CD4-positive, alpha-beta T cell treated with Interleukin-21 for 1 hour (primary cell): ENCODE data around the gene SGMS1.
"Not testable (repeated sequence)": the region's sequence is repeated elsewhere in the genome, so short reads cannot be mapped to it uniquely, and the experiment has no call there.

Source experiments
- DNase-seq: peaks from one replicate; pipeline ENCODE4 v3.0.0-alpha.2; 2020

SGMS1 gene

DNA sequence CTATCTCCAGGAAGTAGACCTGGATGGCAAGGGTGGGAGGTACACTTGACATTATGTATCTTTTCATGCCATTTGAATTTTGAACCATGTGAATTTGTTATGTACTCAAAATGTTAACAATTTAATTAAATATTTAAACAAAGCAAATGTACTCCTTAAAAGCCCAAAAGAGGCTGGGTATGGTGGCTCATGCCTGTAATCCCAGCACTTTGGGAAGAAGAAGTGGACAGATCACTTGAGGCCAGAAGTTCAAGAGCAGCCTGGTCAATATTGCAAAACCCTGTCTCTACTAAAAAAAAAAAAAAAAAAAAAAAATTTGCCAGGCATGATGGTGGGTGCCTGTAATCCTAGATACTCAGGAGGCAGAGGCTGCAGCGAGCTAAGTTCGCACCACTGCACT lies 235.6 kb downstream of the SGMS1 start:
- no peak for DNase-seq

DNA sequence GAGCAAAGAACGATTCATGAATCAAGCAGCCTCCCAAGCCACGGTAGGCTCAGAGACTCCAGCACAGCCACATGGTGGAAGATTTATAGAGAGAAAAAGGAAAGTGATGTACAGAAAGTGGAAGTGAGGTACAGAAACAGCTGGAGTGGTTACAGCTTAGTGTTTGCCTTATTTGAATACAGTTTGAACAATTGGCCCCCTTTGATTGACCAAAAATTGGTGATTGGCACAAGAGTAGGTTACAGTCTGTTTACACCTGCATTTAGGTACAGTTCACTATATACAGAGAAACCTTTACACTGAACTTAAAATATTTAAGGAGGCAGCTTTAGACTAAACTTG lies 236.1 kb downstream of the SGMS1 start:
- no peak for DNase-seq

DNA sequence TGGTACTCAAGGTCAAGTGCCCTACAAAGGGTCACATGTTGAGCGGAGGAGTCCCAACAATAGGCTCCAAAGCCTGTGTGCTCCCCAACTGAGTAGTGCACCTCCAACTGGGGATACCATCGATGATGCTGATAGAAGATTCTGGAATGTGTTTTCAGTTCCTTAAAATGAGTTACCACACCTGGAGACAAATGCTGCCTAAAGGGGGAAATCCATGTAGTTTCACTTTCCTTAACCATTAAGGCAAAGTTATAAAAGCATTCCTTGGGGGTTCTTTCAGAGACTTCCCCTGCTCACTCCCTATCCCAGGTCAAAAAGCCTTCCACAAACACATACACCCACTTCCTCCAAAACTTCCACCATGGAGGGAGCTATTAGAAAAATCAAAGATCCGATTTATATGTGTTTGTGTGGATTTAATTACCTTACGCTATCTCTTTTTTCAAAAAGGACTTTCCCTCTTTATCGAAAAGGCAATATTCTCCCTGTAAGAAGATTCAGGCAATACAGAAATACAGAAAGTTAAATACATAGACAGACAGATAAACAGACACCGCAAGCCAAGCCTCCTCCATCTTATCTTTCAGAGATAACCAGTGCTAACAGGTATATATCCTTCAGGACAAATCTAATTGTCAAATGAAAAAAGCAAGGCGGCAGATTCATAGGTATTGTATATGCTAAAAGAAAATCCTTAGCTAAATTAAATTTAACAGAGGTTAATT lies 236.6 kb downstream of the SGMS1 start:
- DNase-seq: no peak

DNA sequence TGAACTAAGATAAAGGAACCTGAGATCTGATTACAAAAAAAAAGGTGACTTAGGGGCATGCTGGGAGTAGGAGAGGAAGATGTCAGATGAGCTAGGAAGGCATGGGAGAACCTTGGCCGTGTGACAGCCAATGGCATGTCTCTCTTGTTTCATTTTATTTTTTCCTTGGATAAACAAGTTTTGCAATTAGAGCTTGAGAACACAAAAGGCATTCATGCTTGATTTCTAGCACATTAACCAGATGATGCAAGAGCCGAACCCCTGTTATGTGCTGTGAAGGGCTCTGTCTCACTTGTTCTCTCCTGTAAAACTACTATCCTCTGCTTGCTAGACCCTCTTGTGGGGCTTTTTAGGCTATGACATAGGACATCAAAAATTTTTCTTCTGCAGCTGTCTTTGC lies 238.1 kb downstream of the SGMS1 start:
- no peak for DNase-seq

DNA sequence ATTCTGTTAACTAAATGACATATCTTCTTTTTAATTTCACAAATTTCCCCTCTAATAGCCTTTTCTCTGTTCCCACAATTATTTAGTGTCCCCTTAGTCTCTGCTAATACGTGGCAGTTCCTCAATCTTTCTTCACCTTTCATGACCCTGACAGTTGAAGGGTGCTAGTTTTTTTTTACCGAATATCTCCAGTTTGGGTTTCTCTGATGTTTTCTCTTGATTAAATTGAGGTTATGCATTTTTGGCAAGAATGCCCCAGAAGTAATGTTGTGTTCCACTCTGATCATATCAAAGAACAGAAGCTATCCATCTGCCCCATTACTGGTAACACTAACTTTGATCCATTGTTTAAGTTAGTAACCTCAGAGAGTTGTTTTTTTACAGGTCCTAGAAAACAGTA lies 238.9 kb downstream of the SGMS1 start:
- DNase-seq: no peak

DNA sequence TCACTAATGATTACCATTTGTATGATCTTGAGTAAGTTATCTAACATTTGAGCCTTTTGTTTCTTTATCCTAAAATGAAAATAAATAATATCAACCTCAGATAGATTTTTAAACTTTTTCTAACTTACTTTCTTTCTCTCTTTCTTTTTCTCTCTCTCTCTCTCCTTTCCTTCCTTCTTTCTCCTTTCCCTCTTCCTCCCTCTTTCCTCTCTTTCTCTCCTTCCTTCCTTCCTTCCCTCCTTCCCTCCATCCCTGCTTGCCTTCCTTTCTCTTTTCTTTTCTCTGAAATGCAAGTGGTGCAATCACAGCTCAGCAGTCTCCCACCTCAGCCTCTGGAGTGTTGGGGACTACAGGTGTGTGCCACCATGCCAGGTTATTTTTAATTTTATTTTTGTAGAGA lies 239.5 kb downstream of the SGMS1 start:
- DNase-seq: no peak

DNA sequence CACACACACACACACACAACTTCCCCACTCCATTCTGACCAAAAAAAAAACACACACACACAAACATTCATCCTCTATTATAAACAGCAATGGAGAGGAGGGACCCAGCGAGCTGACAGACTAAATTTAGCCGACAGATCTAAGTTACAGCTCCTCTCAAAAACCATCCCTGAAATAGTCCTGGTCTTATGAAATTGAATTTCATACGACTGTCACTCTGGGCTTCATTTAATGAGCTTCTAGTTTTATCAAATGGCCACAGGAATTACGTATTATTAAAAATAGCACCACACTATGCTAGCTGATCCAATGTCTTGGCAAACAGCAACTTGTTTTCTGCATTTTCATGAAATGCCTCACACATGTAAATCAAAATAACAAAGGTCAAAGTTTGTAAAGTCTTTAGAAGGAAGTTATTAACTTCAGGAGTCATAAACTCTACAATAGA lies 241.2 kb downstream of the SGMS1 start:
- no peak for DNase-seq

DNA sequence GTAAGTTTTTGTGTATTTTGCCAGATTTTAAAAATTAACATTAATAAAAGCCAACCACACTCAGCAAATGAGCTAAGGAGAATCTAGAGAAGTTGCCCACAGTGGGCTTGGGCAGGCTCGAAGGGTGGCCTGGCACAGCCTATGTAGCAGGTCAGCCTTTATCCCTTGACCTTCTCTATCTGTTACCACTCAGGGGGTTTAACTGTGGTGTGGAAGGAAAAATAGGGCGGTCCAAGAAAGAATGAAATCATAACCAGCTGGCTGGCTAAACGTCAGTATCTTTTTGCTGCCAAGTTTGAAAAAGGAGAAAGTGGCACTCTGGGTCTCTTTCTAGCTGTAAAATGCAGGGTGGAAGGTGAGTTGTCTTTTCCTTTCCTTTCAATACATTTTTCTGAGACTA lies 242.1 kb downstream of the SGMS1 start:
- DNase-seq: no peak

DNA sequence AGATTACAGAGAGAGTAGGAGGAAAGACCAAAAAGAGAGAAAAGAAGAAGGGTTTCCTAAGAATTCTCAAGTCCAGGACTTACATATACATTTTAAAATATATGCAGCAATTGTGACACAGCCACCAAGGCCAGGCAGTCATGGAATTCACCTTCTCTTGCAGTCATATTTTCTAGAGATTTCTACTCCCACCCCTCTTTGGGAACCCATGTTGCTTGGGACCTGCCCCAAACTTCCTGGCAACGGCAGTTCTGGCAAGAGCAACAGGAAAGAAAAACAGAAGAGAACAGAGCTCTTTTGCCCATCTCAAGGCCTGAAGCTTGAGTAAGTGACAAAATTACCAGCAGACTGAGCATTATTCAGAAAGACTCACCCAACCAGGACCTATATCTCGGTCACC lies 244.1 kb downstream of the SGMS1 start:
- no peak for DNase-seq

DNA sequence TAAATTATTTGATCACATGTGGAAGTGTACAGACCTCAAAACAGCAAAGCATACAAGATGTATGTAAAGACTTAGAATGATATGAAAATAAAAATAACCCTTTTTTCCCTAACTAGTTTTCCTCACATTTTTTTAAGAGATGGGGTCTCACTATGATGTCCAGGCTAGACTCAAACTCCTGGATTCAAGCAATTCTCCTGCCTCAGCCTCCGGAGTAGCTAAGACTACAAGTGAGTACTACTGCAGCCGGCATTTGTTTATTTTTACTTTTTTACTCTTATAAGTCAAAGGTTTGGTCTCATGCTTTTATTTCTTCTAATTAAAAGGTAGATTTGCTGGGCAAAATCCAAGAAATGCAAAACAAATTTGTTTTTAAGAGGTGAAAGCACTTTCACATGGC lies 248.0 kb downstream of the SGMS1 start:
- DNase-seq: no peak

DNA sequence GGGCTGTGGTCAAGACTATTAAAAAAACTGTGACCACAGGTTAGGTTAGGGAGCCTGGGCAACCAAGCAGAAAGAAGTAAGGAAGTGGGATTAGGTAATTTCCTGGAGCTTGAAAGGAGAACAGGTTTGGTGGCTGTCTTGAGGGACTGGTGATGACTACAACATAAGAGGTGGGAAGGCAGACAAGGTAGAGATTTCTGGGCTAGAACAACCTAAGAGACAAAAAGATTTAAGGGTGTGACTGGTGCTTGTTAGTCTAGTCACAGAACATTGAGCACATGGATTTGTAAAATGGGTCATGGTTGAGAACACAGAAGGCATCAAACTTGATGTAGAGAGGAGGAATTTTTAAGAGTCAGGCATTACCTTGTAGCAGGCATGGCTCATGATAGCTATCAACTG lies 248.7 kb downstream of the SGMS1 start:
- DNase-seq: no peak

DNA sequence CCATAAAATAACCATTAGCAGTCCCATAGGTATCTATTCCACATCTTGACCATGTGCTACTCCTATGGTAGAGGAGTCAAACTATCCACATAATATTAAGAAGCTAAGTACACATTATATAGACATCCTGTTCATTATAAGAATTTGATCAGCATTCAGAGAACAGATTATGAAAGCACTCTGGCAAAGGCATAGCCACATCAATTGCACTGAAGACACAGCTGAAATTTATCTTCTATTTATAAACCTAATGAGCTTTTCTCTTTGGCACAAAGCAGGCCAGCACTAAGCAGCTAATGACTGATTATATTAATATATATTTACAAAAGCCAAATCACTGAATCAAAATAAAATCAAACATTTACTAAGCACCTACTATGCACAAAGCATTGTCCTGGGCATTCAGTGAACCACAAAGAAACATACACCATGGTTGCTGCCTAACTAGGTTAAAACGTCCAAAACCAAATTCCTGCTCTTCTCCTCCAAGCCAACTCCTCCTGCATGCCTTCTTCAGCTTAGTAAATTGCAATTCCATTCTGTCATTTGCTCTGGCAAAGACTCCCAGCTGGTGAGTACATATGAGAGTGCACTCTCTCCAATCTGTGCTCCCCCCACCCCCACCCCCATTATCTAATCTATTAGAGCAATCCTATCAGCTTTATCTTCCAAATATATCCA lies 249.8 kb downstream of the SGMS1 start:
- DNase-seq: no peak

DNA sequence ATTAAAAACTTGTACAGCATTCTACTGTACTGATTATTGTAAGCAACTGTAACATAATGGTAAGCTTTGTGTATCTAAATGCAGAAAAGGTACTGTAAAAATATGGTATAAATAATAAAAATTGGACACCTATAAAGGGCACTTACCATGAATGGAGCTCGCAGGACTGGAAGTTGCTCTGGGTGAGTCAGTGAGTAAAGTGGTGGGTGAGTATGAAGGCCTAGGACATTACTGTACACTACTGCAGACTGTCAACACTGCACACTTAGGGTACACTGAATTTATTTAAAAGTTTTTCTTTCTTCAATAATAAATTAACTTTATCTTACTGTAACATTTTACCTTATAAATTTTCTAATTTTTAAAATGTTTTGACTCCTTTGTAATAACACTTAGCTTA lies 253.8 kb downstream of the SGMS1 start:
- DNase-seq: no peak

DNA sequence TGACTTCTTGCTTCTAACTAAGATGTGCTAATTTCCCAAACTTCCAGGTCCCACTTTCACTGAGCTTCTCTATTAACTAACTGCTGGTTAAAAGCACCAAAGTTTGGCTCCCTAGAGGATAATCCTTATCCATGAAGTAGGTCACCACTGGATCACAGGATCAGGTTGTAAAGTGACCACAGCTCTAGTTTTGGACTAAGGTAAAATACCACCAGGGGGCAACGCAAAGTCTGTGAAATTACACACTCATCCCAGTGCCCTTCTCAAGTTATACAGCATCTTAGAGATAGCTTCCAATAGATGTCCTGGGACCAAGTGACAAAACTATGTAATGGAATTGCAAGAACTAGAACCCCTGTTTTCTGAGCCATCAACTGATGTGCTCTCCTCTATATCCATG lies 256.0 kb downstream of the SGMS1 start:
- peak; percentile 16 for DNase-seq

DNA sequence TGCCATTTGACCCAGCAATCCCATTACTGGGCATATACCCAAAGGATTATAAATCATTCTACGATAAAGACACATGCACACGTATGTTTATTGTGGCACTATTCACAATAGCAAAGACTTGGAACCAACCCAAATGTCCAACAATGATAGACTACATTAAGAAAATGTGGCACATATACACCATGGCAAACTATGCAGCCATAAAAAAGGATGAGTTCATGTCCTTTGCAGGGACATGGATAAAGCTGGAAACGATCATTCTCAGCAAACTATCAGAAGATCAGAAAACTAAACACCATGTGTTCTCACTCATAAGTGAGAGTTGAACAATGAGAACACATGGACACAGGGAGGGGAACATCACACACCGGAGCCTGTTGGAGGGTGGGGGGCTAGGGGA lies 257.3 kb downstream of the SGMS1 start:
- not testable (repeated sequence) for DNase-seq

DNA sequence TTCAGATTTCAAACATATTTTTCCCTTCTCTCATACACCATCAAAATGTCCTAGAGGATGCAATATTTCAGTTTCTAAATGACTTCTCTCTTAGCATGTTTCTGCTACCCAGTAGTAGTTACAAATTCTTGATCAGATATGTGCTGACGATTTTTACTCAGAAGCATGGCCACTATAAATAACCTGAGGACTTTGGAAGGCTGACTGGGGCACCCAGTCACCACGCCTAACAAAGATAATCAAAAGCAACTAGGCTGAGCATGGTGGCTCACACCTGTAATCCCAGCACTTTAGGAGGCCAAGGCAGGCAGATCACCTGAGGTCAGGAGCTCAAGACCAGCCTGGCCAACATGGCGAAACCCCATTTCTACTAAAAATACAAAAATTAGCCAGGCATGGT lies 259.0 kb downstream of the SGMS1 start:
- DNase-seq: not testable (repeated sequence)

DNA sequence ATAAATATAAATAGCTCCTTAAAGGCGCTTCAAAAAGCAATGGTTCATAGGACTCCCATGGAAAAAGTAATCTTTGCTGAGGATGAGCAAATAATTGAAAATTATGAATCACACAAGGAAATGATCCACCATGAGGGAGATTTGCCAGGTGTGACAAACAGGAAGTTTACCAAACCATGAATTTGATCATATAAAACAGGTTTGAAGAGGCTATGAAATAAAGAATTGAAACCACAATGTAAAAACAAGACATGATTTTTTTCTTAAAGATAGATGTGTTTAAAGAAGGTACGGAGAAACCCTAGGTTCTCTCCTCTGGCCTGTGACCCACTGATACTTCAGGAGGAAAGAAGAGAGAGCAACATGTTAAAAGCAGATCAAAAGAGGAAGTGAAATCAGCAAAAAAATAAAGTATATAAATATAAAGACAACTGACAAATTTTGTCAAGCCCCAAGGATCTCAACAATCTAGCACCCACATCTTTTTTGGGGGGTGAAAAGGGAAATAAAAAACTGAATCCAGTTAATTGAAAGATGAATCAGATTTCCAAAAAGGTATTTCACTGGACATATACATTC lies 261.1 kb downstream of the SGMS1 start:
- no peak for DNase-seq

DNA sequence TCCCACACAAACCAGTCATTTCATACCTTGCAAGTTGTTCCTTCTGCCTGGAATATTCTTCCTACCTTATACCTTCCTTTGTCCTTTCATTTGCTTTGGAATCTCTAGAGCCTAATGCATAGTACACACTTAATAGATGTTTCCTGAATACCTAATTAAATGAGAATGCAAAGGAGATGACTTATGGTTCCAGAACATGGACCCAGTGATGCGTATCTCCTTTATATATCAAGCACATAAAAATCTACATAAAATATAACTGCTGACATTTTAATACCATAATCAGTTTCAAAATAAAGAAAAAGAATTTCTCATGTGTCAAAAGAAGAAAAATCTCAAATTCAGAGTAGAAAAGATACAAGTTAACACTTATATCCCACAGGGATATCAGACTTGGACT lies 261.8 kb downstream of the SGMS1 start:
- no peak for DNase-seq

DNA sequence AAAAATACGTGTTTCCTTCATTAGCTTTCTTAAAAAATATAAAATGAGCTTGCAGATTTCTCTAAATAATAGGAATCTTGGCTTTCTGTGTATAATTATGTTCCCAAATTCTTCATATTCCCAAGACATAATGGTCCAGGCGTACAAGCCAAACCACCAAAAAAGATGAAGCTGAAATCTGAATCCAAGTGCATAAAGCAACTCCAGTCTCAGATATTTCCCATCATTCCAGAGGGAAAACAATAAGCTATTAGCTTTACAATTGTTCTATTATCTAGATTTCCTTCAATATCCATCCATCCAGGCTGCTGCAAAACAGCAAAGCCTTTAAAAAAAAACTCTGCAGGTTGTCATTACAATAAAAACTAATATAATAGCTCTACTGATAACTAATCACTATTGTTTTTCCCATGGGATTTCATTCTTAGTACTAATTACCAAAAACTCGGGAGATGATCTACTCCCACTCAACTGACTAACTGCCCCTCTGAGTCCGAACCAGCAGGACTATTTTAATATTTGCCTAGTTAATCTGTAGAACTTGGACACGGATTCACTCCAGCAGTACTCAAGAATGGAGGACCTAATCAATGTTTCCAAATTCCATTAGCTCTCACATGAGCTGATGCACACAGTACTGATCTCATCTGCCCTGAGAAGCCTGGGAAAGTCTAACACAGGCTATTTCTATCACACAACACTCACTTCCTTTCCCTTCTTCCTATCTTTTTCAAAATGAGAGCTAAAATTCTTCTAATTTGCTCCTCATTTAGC lies 263.5 kb downstream of the SGMS1 start:
- no peak for DNase-seq

DNA sequence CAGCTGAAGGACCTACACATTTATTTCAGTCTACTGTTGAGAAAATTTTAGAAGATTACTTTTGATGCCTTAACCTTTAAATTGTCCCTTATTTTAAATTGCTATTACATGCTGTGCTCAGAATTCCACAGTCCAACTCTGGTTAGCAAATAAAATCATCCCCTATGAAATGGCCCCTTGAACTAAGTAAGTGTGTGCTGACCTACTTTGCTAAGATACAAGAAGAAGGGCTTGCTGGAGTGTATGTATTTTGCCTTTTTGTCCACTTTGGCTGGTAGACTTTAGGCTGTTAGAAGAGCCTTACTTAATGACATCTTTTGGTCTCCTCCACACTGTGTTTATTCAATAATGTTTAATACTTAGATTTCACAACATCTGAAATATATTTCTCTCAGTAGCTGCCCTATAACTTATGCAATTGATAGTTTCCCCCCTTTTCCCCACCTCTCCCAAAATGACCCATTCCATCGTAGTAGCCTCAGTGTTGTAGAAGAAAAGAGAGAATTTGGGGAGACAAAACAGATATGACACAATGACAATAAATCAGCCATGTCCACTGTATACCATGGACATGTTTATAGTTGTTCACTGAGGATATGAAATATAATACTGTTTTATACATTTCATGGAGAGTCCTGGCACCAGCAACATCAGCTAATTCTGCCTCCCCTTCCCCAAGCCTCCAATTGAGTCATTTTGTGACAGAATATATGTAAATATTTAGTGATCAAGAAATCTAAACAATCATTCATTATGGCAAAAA lies 264.6 kb downstream of the SGMS1 start:
- DNase-seq: no peak

DNA sequence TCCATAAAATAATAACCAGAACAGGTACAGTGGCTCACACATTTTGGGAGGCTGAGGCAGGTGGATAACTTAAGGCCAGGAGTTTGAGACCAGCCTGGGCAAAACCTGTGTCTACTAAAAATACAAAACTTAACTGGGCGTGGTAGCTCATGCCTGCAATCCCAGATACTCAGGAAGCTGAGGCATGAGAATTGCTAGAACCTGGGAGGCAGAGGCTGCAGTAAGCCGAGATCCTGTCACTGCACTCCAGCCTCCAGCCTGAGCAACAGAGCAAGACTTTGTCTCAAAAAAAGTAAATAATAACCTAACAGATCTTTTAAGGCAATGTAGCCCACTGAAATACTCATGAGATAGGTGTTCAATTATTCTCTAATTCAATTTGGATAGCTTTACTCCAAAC lies 265.3 kb downstream of the SGMS1 start:
- no peak for DNase-seq

DNA sequence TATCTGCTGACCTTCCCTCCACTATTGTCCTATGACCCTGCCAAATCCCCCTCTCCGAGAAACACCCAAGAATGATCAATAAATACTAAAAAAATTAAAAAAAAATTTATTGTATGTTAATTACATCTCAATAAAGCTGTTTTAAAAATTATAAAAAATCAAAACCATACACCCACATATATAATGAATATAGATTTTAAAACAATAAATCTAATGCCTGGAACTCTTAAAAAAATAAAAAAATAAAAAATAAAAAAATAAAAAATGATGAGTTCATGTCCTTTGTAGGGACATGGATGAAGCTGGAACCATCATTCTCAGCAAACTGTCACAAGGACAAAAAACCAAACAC lies 267.3 kb downstream of the SGMS1 start:
- DNase-seq: not testable (repeated sequence)
